ENCODE results near the gene GGA1.

DNA sequence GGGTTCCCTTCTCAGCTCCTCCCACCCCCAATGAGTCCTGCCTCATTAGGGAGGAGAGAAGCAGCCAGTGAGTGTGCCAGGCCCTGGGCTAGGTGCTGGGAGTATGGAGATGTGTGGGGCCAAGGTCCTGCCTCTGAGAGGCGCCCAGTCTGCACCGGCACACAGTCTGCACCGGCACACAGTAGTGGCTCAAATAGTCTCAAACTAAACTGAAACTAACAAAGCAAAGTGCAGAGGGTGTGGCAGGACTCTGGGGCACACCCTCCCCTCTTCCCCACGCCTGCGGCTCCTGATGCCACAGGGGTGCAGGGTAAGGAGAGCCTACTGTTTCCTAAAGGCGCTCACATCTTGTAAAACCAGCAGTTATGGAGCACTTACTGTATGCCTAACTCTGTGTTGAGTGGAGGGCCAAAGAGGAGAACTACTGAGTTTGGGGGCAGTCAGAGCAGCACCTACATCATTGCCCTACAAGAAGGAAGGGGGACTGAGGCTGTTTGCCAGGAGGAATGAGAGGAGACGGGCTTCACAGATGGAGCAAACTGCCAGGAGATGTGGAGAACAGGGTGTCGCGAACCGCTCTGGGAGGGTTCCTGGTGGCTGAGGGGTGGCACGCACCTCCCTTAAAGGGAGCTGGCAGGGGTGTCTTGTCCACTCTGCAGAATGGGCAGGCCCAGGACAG, 29.9 kb downstream of the GGA1 start:
- TF ChIP-seq CTCF (conservative IDR thresholded peaks at IDR 0.05) (no peak), EZH2 (IDR thresholded peaks at IDR 0.05; ENCODE audit: low read depth) (no peak)

All from PC-9 (cell line).